ENCODE data around the gene MARCKSL1.
"Not testable (repeated sequence)": the region's sequence is repeated elsewhere in the genome, so short reads cannot be mapped to it uniquely, and the experiment has no call there.

Gene MARCKSL1

GRCh38 chr1:32335790-32336590 is at the start of gene MARCKSL1:
Gene MARCKSL1, minus strand, starts transcription at chr1:32336233. Its CDS starts 200 bp downstream, at chr1:32336033.
- DNase-seq (ENCODE audit: low spot score): no peak

DNA sequence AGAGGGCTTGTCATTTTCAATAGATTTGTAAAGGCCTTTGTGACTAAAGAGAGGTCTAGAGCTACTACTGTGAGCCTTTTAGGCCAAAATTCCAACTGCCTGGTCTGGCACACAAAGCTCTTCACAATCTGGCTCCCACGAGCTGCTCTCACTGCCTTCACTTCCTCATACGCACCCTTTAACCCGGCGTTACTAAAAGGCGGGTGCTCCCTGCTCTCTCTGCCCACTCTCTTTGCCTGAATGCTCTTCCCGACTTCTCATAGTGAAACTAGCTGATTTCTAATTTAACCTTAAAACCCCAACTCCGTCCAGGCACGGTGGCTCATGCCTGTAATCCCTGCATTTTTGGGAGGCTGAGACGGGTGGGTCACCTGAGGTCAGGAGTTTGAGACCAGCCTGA is 44.0 kb upstream of the MARCKSL1 start:
- DNase-seq (ENCODE audit: low spot score): no peak

GRCh38 chr1:32377541-32378220 is 41.6 kb upstream of the MARCKSL1 start:
- DNase-seq (ENCODE audit: low spot score): no peak

DNA sequence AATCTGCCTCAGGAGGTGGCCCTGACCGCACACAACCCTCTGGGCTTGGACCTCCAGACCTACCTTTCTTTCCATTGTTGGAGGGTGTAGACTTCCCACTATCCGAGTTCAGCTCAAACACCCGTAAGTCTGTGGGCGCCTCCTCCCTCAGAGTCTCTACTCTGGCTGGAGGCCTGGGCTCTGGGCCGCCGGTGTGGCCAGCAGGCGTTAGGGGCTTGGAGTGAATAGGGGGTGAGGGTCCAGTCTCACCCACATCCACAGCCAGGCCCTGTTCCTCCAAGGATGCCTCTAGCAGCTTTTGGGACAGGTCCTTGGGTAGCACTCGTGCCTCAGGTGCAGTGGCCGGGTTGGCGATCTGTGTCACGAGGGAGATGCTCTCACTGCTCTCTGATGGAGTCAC is 40.2 kb upstream of the MARCKSL1 start:
- no peak for DNase-seq (ENCODE audit: low spot score)

GRCh38 chr1:32373996-32374592 is 38.1 kb upstream of the MARCKSL1 start:
- no peak for DNase-seq (ENCODE audit: low spot score)

DNA sequence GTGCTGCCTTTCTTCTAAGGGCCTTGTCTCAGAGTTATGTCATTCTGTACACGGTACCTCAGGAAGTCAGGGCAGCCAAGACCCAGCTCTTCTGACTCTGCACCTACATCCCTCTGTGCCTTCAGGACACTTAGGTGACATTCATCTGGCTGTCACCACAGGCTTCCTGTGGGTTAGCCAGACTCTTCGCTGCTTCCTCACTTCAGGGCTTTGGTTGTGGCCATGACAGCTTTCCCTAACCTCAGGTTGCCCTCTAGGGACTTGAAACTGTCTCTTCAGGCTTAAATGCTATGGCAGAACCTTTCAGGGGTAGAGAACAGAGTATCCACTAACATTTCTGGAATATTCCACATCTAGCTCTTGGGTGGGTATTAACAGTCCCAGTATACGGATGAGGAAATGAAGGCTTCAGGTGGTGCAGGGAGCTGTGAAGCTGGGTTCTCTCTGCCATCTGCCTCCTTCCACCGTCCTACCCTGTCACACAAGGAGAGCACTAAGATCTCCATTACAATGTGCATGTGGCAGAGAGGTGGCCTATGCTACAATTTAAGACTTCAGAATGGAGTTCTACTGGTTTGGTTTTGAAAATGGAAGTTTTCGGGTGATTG is 36.2 kb upstream of the MARCKSL1 start:
- no peak for DNase-seq (ENCODE audit: low spot score)

GRCh38 chr1:32367912-32368635 is 32.0 kb upstream of the MARCKSL1 start:
- no peak for DNase-seq (ENCODE audit: low spot score)

- DNase-seq (ENCODE audit: low spot score): no peak
Measured at GRCh38 chr1:32365445-32365844, 29.4 kb upstream of the MARCKSL1 start.

DNA sequence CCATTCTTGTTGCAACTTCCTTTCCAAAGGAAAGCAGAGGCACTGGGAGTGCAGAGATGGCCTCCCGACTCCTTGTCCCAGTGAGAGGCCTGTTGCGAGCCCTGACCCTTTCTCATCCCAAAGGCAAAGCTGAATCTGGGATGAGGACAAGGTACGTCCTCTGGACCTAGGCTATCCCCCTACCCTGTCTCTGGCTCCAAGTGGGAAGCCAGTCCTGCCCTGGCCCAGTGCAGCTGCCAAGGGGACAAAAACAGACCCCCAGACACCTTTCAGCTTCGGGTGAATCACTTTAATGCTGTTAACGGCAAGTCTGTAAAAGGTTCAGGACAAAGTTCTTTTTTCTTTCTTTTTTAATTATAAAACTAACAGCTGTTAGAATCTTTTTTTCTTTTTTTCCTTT is 28.8 kb upstream of the MARCKSL1 start:
- no peak for DNase-seq (ENCODE audit: low spot score)

DNA sequence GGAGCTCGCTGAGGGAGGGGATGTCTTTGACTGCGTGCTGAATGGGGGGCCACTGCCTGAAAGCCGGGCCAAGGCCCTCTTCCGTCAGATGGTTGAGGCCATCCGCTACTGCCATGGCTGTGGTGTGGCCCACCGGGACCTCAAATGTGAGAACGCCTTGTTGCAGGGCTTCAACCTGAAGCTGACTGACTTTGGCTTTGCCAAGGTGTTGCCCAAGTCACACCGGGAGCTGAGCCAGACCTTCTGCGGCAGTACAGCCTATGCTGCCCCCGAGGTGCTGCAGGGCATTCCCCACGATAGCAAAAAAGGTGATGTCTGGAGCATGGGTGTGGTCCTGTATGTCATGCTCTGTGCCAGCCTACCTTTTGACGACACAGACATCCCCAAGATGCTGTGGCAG is 27.7 kb upstream of the MARCKSL1 start:
- DNase-seq (ENCODE audit: low spot score): no peak

GRCh38 chr1:32362474-32363313 is 26.7 kb upstream of the MARCKSL1 start, which contains the start of the genes FAM229A and TSSK3:
Gene FAM229A, minus strand, starts transcription at chr1:32362485. Its CDS starts 394 bp downstream, at chr1:32362091.
Gene TSSK3, plus strand, starts transcription at chr1:32362539. Its CDS starts 163 bp downstream, at chr1:32362702.
- DNase-seq (ENCODE audit: low spot score): no peak

GRCh38 chr1:32361674-32362473 is 25.8 kb upstream of the MARCKSL1 start:
- DNase-seq (ENCODE audit: low spot score): peak; percentile 54

GRCh38 chr1:32361308-32361673 is 25.3 kb upstream of the MARCKSL1 start:
- DNase-seq (ENCODE audit: low spot score): no peak

DNA sequence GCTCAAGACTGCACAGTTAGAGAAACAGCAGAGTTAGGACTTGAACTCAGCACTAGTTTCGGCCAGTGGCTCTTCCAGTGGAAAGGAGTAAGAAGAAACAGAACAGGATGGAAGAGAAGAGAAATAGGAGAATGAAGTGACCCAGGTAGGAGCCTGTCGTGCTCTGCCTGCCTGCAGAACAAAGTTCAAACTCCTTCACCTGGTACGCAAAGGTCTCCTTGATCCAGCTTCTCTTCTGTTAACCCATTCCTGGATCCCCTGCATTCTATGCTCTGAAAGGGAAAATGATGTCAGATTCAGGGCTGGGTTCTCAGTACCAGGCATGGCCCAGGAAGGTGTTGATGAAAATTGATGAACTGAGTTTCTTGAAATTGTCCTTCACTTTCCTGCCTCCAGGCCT is 22.4 kb upstream of the MARCKSL1 start:
- DNase-seq (ENCODE audit: low spot score): no peak

- no peak for DNase-seq (ENCODE audit: low spot score)
Measured at GRCh38 chr1:32357614-32358013, 21.6 kb upstream of the MARCKSL1 start.

DNA sequence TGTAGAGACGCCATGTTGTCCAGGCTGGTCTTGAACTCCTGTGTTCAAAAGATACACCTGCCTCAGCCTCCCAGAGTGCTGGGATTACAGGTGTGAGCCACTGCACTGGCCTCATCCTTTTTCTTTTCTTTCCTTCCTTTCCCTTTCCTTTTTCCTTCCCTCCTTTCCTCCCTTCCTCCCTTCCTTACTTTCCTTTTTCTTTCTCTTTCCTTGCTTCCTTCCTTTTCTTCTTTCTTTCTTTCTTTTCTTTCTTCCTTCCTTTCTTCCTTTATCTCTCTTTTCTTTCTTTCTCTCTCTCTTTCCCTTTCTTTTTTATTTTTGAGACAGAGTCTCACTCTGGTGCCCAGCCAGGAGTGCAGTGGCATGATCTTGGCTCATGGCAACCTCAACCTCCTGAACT is 20.4 kb upstream of the MARCKSL1 start:
- DNase-seq (ENCODE audit: low spot score): no peak

DNA sequence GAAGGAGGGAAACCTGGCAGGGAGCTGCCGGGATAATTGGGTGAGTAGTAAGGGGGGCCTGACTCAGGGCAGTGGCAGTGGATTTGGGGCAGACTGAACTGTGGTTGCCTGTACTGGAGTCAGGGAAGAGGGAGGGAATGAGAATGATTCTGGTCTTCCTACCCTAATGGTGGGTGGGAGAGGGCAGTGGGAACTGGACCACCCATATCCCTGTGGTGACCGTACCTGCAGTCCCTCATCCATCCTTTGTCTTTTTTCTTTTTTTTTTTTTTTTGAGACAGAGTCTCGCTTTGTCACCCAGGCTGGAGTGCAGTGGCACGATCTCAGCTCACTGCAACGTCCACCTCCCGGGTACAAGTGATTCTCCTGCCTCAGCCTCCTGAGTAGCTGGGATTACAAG is 19.7 kb upstream of the MARCKSL1 start:
- DNase-seq (ENCODE audit: low spot score): not testable (repeated sequence)

DNA sequence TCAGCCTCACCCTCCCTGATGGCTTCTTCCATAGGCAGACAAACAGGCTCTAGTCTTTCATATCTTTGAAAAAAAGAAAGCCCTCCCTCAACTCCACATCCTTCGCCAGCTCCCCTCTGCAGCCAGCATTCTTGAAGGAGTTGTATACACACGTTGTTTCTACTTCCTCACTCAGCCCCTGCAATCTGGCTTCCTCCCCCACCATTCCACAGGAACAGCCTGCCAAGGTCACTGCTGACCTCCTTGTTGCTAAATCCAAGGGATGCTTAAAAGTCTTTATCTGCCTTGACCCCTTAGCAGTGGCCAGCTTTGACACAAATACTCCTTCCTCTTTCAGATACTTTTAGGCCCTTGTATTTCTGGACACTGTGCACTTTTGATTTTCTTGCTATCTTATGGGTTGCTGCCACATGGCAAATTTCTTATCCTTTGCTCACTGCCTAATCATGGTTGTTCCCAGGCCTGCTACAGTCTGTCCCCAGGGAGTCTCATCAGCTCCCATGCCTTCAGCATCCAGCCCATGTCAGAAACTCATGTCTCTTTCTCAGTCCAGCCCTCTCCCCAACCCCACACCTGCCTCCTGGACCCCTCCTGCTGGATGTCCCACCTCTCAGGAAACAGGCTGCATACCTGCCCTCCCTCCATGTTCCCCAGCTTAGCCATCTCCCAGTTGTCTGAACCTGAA is 18.0 kb upstream of the MARCKSL1 start:
- no peak for DNase-seq (ENCODE audit: low spot score)

DNA sequence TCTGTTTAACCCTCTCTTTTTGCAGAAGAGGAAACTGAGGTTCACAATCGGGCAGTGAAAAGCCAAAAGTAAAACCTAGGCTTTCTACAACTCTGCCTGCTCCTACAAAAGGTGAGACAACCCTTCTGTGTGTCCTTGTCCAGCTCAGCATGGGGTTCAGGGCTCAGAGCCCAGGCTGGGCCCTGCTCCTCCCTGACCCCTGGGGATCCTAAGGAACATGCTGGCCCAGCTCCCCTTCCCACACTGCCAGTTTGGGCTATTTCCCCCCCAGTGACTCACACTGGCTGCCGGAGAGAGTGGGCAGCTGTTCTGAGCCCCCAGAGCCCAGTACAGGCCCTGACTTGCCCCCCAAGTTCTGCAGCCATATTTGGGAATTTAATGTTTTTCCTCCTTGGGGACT is 17.4 kb upstream of the MARCKSL1 start:
- no peak for DNase-seq (ENCODE audit: low spot score)
